Glutamatergic neuron (in vitro differentiated cells): ENCODE measurements around the gene TNFRSF14. TPM values are rescaled to one million over a fixed set of nuclear protein-coding genes. Genes with fewer than 3 reads are reported as not detected.

ENCODE experiments used
- DNase-seq: peaks from one replicate; pipeline ENCODE4 v3.0.0; 2022
- H3K27ac Mint-ChIP-seq: one replicate; pipeline ENCODE4 v1.8.0; 2020; ENCODE audit warnings: mild to moderate bottlenecking, mixed read lengths, inconsistent platforms; ENCODE audit not compliant: unreplicated experiment
- H3K27me3 Mint-ChIP-seq: one replicate; pipeline ENCODE4 v1.8.0; 2020; ENCODE audit warnings: mild to moderate bottlenecking, moderate library complexity, mixed read lengths, inconsistent platforms; ENCODE audit not compliant: unreplicated experiment
- H3K36me3 Mint-ChIP-seq: one replicate; pipeline ENCODE4 v1.8.0; 2020; ENCODE audit warnings: mild to moderate bottlenecking, mixed read lengths, inconsistent platforms; ENCODE audit not compliant: unreplicated experiment
- H3K4me1 Mint-ChIP-seq: one replicate; pipeline ENCODE4 v1.8.0; 2020; ENCODE audit warnings: mild to moderate bottlenecking, low read depth, mixed read lengths, inconsistent platforms; ENCODE audit not compliant: unreplicated experiment
- H3K4me3 Mint-ChIP-seq: one replicate; pipeline ENCODE4 v1.8.0; 2020; ENCODE audit warnings: mild to moderate bottlenecking, mixed read lengths, inconsistent platforms; ENCODE audit not compliant: unreplicated experiment
- H3K9me3 Mint-ChIP-seq: one replicate; pipeline ENCODE4 v1.8.0; 2020; ENCODE audit warnings: mild to moderate bottlenecking, moderate library complexity, mixed read lengths, inconsistent platforms; ENCODE audit not compliant: unreplicated experiment
- CTCF ChIP-seq: fragments of 200-600 bp; sonication (generic); IDR thresholded peaks from one replicate; pipeline ENCODE4 v1.5.0; 2021; ENCODE audit not compliant: partially characterized antibody, unreplicated experiment
- total RNA-seq: library from RNA; stranded (reverse); fragmentation: NEBNext Ultra II Directional; extraction: Animal tissue kit (Norgen Biotek cat#: 25700); gene quantifications from one replicate; pipeline ENCODE4 v1.2.1, GENCODE V29; 2021; ENCODE audit not compliant: unreplicated experiment

TNFRSF14 gene
- total RNA-seq, 1 donor from 2014 or later = 1.2 TPM

- H3K4me1 Mint-ChIP-seq = peaks cover 2% of the 10 kb centered on the region
- peaks cover 2% of the 10 kb centered on the region for H3K9me3 Mint-ChIP-seq
- no peaks in the 10 kb centered on the region for H3K36me3 Mint-ChIP-seq
- TF ChIP-seq CTCF = no peak
- peaks cover 2% of the 10 kb centered on the region for H3K27me3 Mint-ChIP-seq
- H3K27ac Mint-ChIP-seq = no peak overlapping the region
- no peak overlapping the region for H3K4me3 Mint-ChIP-seq
- no peak for DNase-seq
These were observed 46.6 kb upstream of the TNFRSF14 start for GRCh38 chr1:2509589-2509988.

GRCh38 chr1:2510366-2511155 is 45.6 kb upstream of the TNFRSF14 start:
- Mint-ChIP-seq H3K4me3 (no peak overlapping the region), H3K36me3 (no peaks in the 10 kb centered on the region), H3K27me3 (peaks cover 2% of the 10 kb centered on the region), H3K27ac (no peak overlapping the region), H3K4me1 (peaks cover 2% of the 10 kb centered on the region), H3K9me3 (peaks cover 1% of the 10 kb centered on the region)
- TF ChIP-seq CTCF = no peak
- DNase-seq = no peak

- Mint-ChIP-seq H3K4me1 (peaks cover 2% of the 10 kb centered on the region), H3K9me3 (no peaks in the 10 kb centered on the region), H3K4me3 (no peak overlapping the region), H3K36me3 (no peaks in the 10 kb centered on the region), H3K27ac (no peak overlapping the region), H3K27me3 (peaks cover 6% of the 10 kb centered on the region)
- DNase-seq = no peak
- TF ChIP-seq CTCF = no peak
These were observed 43.2 kb upstream of the TNFRSF14 start for GRCh38 chr1:2512862-2513421.

- Mint-ChIP-seq H3K9me3 (no peaks in the 10 kb centered on the region), H3K4me1 (peaks cover 2% of the 10 kb centered on the region), H3K27me3 (peaks cover 4% of the 10 kb centered on the region), H3K27ac (no peak overlapping the region), H3K36me3 (no peaks in the 10 kb centered on the region), H3K4me3 (no peak overlapping the region)
- no peak for TF ChIP-seq CTCF
- no peak for DNase-seq
These were observed 42.1 kb upstream of the TNFRSF14 start for GRCh38 chr1:2513939-2514652.
